T47D (cell line): ENCODE data around the gene GPRIN1.

Experiments used
- DNase-seq, 2 experiments: peaks; one replicate each; pipeline versions ENCODE4 v3.0.0 to v3.0.0-alpha.2; 2011 to 2012; ENCODE audit warnings: low read depth in 1 of 2, low spot score in 1 of 2
- JUND ChIP-seq: IDR thresholded peaks from 2 replicates; pipeline ENCODE4 v1.6.1; 2012; ENCODE audit warnings: low read depth
- in situ Hi-C: cut with HindIII; loops from 2 replicates; pipeline ENCODE4 v1.10.0; 2016; ENCODE audit warnings: low sequenced_read_pairs, low pct_unique_long_range_greater_than_20kb

GPRIN1 gene

DNA sequence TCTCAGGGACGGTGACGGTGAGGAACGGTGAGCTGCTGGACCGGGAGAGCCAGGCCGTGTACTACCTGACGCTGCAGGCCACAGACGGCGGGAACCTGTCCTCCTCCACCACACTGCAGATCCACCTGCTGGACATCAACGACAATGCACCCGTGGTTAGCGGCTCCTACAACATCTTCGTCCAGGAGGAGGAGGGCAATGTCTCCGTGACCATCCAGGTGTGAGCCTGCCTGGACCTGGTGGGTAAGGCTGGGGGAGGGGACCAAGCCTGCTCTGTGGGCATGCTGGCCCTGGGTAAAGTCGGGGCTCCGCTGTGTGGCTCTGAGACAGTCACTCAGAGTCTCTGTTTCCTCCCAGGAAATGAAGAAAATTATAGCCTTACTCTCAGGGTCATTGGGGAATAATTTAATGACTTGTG lies 31.6 kb downstream of the GPRIN1 start:
- in situ Hi-C loops = no loop called here
- DNase-seq = peak; percentile 91 to 95
- no peak for TF ChIP-seq JUND

DNA sequence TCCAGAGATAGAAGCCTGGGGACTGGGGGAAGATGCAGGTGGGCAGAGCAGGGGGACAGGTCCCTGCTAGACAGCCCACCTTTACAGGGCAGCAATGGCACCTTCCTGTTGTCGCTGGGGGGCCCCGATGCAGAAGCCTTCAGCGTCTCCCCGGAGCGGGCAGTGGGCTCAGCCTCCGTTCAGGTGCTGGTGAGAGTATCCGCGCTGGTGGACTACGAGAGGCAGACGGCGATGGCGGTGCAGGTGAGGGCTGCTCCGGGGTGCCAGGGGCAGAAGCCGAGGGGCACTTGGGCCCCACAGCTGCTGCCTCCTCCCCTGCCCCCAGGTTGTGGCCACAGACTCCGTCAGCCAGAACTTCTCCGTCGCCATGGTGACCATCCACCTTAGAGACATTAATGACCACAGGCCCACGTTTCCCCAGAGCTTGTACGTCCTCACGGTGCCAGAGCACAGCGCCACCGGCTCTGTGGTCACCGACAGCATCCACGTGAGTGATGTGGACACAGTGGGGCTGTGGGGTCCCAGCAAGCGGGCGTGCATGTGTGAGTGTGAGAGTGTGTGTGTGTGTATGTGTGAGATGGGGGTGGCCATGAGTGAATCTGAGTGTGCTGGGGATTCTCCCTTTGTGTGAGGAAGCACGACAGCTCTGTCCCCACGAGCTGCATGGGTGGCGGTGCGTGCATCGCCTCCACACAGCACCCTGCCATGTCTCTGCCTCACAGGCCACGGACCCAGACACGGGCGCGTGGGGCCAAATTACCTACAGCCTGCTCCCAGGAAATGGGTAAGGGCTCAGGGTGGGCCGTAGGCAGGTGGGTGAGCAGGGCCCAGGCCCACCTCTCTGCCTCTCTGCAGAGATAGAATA lies 32.4 kb downstream of the GPRIN1 start:
- TF ChIP-seq JUND = no peak
- no peak for DNase-seq
- in situ Hi-C loops = no loop called here

DNA sequence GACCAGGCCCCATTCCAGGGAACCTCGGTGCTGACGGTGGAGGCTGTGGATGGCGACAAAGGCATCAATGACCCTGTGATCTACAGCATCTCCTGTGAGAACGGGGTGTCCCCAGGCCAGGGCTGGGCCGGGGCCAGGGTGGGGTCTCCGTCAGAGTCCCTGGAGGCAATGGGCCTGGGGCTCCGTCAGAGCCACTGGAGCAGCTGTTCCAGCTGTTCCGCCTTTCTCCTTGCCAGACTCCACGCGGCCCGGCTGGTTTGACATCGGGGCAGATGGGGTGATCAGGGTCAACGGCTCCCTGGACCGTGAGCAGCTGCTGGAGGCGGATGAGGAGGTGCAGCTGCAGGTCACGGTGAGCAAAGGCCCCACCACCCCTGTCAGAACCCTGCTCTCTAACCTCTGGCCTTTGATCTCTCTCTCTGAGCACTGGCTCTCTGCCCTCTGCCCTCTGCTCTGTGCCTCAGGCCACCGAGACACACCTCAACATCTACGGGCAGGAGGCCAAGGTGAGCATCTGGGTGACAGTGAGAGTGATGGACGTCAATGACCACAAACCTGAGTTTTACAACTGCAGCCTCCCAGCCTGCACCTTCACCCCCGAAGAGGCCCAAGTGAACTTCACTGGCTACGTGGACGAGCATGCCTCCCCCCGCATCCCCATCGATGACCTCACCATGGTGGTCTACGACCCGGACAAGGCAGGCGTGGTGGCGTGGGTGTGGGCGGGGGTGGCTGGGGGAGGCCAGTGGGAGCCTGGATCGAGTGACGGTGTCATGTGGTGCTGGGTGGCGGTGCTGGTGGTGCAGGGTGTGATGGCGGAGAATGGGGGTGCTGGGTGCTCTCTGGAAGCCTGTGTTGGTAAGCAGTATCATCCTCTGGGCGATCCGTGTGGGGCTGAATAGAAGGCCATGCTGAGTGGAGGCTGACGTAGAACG lies 34.2 kb downstream of the GPRIN1 start:
- in situ Hi-C loops = no loop called here
- DNase-seq = no peak
- no peak for TF ChIP-seq JUND

DNA sequence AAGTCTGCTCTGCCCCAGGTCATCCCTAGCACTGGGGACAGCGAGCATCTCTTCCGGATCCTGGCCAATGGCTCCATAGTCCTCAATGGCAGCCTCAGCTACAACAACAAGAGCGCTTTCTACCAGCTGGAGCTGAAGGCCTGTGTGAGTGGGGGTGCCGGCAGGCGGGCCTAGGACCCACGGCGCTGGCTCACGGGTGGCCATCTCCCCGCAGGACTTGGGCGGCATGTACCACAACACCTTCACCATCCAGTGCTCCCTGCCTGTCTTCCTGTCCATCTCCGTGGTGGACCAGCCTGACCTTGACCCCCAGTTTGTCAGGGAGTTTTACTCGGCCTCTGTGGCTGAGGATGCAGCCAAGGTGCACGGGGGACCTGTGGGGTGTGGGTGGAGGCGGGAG lies 34.9 kb downstream of the GPRIN1 start:
- in situ Hi-C loops = no loop called here
- TF ChIP-seq JUND = no peak
- no peak for DNase-seq

DNA sequence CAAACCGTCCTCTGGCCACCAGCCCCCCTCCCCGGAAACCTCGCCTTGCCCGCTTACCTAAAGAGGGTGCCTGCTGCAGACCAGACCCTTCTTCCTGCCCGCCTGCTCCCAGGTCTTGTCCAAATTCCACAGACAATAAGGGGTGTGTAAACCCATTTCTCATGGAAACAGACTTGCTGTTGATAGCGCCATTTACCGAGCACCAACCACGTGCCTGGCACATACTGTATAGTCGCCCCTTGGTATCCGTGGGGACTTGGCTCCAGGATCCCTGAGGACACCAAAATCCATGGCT lies 35.7 kb downstream of the GPRIN1 start:
- in situ Hi-C loops = no loop called here
- no peak for TF ChIP-seq JUND
- no peak for DNase-seq

DNA sequence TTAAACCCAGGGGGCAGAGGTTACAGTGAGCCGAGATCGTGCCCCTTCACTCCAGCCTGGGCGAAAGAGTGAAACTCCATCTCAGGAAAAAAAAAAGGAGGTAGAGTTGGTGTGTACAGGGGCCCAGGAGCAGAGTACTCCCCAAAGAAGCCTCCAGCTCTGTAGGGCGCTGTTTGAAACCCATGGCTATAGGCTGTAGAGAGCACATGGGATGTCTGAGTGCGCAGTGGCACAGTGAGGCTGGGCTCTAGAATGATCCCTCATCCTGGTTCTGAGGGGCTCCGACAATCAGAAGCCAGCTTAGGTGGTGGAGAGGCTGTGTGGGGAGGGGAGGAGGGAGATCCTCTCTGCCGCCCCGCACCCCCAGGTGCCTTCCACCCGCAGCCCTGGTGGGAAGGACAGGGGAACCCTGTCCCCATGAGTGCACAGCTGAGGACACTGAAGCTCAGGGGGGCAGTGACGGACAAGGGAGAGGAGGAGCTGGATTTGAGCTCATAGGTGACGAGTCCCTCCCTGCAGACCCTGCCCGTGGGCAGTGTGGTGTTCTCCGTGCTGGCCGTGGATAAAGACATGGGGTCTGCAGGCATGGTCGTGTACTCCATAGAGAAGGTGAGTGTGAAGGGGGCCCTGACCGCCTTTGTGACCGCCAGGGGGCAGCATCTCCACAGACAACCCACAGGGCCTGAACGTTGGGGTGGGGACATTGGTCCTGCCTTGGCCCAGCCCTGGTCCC lies 36.2 kb downstream of the GPRIN1 start:
- DNase-seq = peak in 1 of 2 experiments; percentile 65
- in situ Hi-C loops = no loop called here
- TF ChIP-seq JUND = no peak

DNA sequence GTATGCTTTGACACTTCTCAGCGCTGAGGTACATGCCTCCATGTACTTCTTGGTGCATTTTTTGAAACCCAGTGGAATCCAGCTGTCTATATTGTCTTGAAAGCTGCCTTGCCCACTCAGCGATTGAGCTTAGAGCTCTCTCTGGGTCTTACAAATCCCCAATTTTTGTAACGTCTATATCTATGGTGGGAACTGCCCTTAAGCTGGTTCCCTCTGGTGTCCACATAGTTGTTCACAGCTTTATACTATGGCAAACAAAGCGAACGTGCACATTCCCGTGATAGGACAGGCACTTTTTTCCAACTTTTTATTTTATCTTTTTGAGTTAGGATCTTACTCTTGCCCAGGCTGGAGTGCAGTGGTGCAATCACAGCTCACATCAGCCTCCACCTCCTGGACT lies 39.9 kb downstream of the GPRIN1 start:
- peak in 1 of 2 experiments; percentile 36 for DNase-seq
- in situ Hi-C loops = no loop called here
- TF ChIP-seq JUND = no peak

DNA sequence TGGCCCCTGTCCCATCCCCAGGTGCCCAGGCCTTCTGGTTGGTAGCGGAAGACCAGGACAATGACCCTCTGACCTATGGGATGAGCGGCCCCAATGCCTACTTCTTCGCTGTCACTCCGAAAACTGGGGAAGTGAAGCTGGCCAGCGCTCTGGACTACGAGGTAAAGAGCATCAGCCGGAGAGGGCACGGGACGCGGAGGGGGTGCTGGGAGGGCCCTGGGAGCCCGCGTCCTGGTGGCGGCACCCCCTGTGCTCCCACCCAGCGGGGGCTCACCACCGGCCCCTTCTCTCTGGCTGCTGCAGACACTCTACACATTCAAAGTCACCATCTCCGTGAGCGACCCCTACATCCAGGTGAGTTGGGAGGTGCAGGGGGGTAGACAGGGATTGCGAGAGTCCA lies 41.3 kb downstream of the GPRIN1 start:
- in situ Hi-C loops = no loop called here
- no peak for TF ChIP-seq JUND

DNA sequence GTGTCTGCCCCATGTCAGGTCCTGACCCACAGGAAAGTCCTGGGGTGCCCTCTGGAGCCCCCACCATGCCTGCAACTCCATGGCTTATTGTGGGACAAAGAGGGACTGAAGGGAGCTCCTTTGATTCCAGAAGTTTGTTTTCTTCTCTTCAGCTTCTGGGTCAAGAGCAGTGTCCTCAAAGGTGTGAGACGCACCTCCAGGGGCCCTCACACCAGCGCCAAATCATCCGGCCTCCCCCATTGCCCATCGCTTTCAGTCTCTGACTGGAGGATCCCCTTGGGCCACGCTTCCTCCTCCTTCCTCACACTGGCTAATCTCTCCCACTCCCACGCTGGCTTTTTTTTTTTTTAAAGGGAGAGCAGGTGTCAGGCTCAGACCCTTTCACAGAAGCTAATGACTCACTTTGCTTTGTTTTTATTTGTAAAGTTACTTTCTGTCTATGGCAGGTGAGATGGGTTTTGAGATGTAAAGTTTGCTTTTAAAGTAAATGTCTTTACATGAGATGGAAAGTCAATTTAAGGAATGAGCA lies 44.1 kb downstream of the GPRIN1 start:
- DNase-seq = no peak
- in situ Hi-C loops = no loop called here
- no peak for TF ChIP-seq JUND

More for the DNA sequence above, 41.3 kb downstream of the GPRIN1 start:
- DNase-seq = no peak

DNA sequence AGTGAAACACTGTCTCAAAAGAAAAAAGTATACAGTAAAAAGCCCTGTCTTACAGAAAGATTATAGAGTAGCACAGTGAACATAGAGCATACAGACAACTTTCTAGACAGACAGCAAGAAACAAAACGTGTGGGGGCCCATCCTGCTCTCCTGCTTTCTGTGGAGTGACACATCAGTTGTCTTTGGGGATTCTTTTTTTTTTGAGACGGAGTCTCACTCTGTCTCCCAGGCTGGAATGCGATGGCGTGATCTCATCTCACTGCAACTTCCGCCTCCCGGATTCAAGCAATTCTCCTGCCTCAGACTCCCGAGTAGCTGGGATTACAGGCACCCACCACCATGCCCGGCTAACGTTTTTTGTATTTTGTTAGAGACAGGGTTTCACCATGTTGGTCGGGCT lies 46.0 kb downstream of the GPRIN1 start:
- TF ChIP-seq JUND = no peak
- in situ Hi-C loops = no loop called here
- no peak for DNase-seq

DNA sequence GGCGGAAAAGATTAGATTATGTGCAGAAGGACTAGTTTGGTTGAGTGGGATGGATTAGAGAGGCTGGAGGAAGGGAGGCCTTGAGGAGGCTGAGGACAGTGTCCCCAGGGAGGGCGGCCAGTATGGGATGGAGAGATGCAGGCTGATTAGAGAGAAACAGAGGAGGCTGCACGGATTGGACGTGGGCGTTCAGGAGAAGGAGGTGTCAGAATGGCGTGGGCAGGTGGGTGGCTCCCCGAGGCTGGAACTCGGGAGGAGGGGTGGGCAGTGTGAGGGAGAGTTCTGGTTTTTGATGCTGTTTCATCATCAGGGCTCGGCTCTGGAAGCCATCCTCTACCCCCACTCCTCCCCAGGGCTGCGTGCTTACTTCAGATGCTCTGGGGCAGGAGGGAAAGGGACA lies 47.8 kb downstream of the GPRIN1 start:
- TF ChIP-seq JUND = no peak
- DNase-seq = no peak
- in situ Hi-C loops = no loop called here

DNA sequence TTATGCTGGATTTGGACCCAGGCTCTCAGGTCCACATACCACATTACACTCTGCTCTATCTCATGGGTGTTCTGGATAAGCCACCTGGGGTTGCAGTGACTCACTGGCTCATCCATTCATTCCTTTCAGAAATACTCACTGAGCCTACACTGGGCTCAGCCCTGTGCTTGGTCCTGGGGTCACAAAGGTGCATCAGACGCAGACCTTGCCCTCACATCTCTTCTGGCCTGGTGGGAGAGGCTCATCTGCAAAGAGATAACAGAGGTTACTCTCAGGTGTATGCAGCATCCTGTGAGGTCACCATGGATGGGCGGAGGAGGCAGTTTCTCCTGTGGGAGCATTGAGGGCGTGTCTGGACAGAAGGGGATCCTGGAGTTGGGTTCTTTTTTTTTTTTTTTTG lies 48.7 kb downstream of the GPRIN1 start:
- no peak for DNase-seq
- no peak for TF ChIP-seq JUND
- in situ Hi-C loops = no loop called here
